Measurements from ENCODE around the gene SPINK6.

- TF ChIP-seq CTCF (IDR thresholded peaks at IDR 0.05) (no peak), POLR2A (IDR thresholded peaks at IDR 0.05) (no peak)
Measured at GRCh38 chr5:148202531-148203203, at the start of gene SPINK6.
